Mesodermal cell (in vitro differentiated cells): ENCODE measurements around the gene MAEA.
A peak's percentile ranks its signal among the peaks of the same experiment; 100 is the strongest.
"Not testable (repeated sequence)": the region's sequence is repeated elsewhere in the genome, so short reads cannot be mapped to it uniquely, and the experiment has no call there.

Experiments used
- H3K27ac ChIP-seq: 2 replicates; pipeline ENCODE4 v1.7.0; 2013; ENCODE audit warnings: mild to moderate bottlenecking, low read depth, low read length, moderate library complexity; ENCODE audit not compliant: severe bottlenecking
- H3K36me3 ChIP-seq: 2 replicates; pipeline ENCODE4 v1.7.1; 2013; ENCODE audit warnings: mild to moderate bottlenecking, low read length, moderate library complexity; ENCODE audit not compliant: control insufficient read depth, insufficient read depth
- H3K4me1 ChIP-seq: one replicate; pipeline ENCODE4 v1.7.1; 2013; ENCODE audit warnings: mild to moderate bottlenecking, low read length; ENCODE audit not compliant: insufficient read depth, control insufficient read depth, poor library complexity, severe bottlenecking
- H3K4me3 ChIP-seq: 2 replicates; pipeline ENCODE4 v1.7.0; 2013; ENCODE audit warnings: low read length, control low read depth, mild to moderate bottlenecking; ENCODE audit not compliant: insufficient read depth, poor library complexity, severe bottlenecking; ENCODE audit errors: extremely low read depth
- H3K9me3 ChIP-seq: 2 replicates; pipeline ENCODE4 v1.7.1; 2013; ENCODE audit warnings: mild to moderate bottlenecking, low read length, moderate library complexity; ENCODE audit not compliant: control insufficient read depth
- WGBS, 2 experiments: methylation state at CpG; one replicate each; pipeline ENCODE4 v1.1.5; 2013; ENCODE audit warnings: missing lambda C conversion rate in 2 of 2; ENCODE audit not compliant: insufficient coverage in 2 of 2; 5-methylcytosine and 5-hydroxymethylcytosine counted together

Gene MAEA

GRCh38 chr4:1332686-1333085, 43.0 kb downstream of the MAEA start:
- peaks cover 10% of the 10 kb centered on the region for H3K4me1 ChIP-seq
- H3K36me3 ChIP-seq: peaks cover 82% of the 10 kb centered on the region
- 95 to 97% methylated on average over 13 of the region's 13 CpGs for whole genome bisulfite sequencing, 2 experiments
- H3K27ac ChIP-seq: no peak overlapping the region
- no peaks in the 10 kb centered on the region for H3K9me3 ChIP-seq
- H3K4me3 ChIP-seq: no peak overlapping the region

- Histone ChIP-seq H3K4me3 (no peak overlapping the region), H3K4me1 (peaks cover 16% of the 10 kb centered on the region), H3K27ac (no peak overlapping the region), H3K36me3 (peaks cover 82% of the 10 kb centered on the region), H3K9me3 (no peaks in the 10 kb centered on the region)
- 100% methylated on average over 2 of the region's 8 CpGs for WGBS, 2 experiments
Measured at GRCh38 chr4:1333256-1333655, 43.6 kb downstream of the MAEA start.

- Histone ChIP-seq H3K36me3 (peaks cover 82% of the 10 kb centered on the region), H3K4me1 (peaks cover 21% of the 10 kb centered on the region)
- H3K4me3 ChIP-seq, H3K27ac ChIP-seq, H3K9me3 ChIP-seq: not testable (repeated sequence)
- WGBS, 2 experiments: 75 to 87% methylated on average over 4 to 5 of the region's 12 CpGs
Measured at GRCh38 chr4:1333851-1334578, 44.3 kb downstream of the MAEA start.

- 97 to 100% methylated on average over 5 to 6 of the region's 6 CpGs for WGBS, 2 experiments
- Histone ChIP-seq H3K4me1 (peaks cover 21% of the 10 kb centered on the region), H3K4me3 (no peak overlapping the region), H3K36me3 (peaks cover 82% of the 10 kb centered on the region), H3K9me3 (no peaks in the 10 kb centered on the region), H3K27ac (no peak overlapping the region)
Measured at GRCh38 chr4:1334579-1334895, 44.8 kb downstream of the MAEA start.

GRCh38 chr4:1335193-1335883, 45.6 kb downstream of the MAEA start:
- not testable (repeated sequence) for H3K4me3 ChIP-seq, H3K27ac ChIP-seq, H3K9me3 ChIP-seq
- Histone ChIP-seq H3K4me1 (peaks cover 21% of the 10 kb centered on the region), H3K36me3 (peaks cover 85% of the 10 kb centered on the region)
- WGBS, 2 experiments: 85 to 100% methylated on average over 2 to 3 of the region's 4 CpGs

- Histone ChIP-seq H3K4me3 (no peak overlapping the region), H3K27ac (no peak overlapping the region), H3K4me1 (peaks cover 21% of the 10 kb centered on the region), H3K9me3 (no peaks in the 10 kb centered on the region), H3K36me3 (peaks cover 85% of the 10 kb centered on the region)
- 91 to 98% methylated on average over 5 to 7 of the region's 7 CpGs for WGBS, 2 experiments
Measured at GRCh38 chr4:1336088-1336491, 46.4 kb downstream of the MAEA start.

GRCh38 chr4:1337376-1337831, 47.7 kb downstream of the MAEA start:
- peak overlapping the region; percentile 53 for H3K27ac ChIP-seq
- no peaks in the 10 kb centered on the region for H3K9me3 ChIP-seq
- peaks cover 21% of the 10 kb centered on the region for H3K4me1 ChIP-seq
- WGBS, 2 experiments: 80 to 86% methylated on average over 10 to 11 of the region's 11 CpGs
- H3K4me3 ChIP-seq: no peak overlapping the region
- H3K36me3 ChIP-seq: peaks cover 83% of the 10 kb centered on the region

GRCh38 chr4:1337951-1338751, 48.5 kb downstream of the MAEA start:
- peak overlapping the region; percentile 53 for H3K27ac ChIP-seq
- peaks cover 81% of the 10 kb centered on the region for H3K36me3 ChIP-seq
- H3K4me3 ChIP-seq: no peak overlapping the region
- WGBS, 2 experiments: 97 to 98% methylated on average over 41 of the region's 41 CpGs
- H3K4me1 ChIP-seq: peaks cover 21% of the 10 kb centered on the region
- peaks cover 1% of the 10 kb centered on the region for H3K9me3 ChIP-seq

GRCh38 chr4:1338752-1339414, 49.2 kb downstream of the MAEA start:
- Histone ChIP-seq H3K9me3 (peaks cover 3% of the 10 kb centered on the region), H3K36me3 (peaks cover 78% of the 10 kb centered on the region), H3K27ac (no peak overlapping the region), H3K4me3 (no peak overlapping the region), H3K4me1 (peaks cover 21% of the 10 kb centered on the region)
- WGBS, 2 experiments: 96% methylated on average over 33 to 38 of the region's 38 CpGs

- 96 to 98% methylated on average over 38 of the region's 38 CpGs for WGBS, 2 experiments
- Histone ChIP-seq H3K4me1 (peaks cover 21% of the 10 kb centered on the region), H3K9me3 (peaks cover 3% of the 10 kb centered on the region), H3K4me3 (no peak overlapping the region), H3K36me3 (peaks cover 75% of the 10 kb centered on the region), H3K27ac (no peak overlapping the region)
Measured at GRCh38 chr4:1339489-1339888, 49.8 kb downstream of the MAEA start.
